Activated CD4-positive, alpha-beta T cell treated with anti-CD3 and anti-CD28 coated beads for 36 hours (primary cell): ENCODE data around the gene TRPM1. TPM values are rescaled to one million over a fixed set of nuclear protein-coding genes. Genes with fewer than 3 reads are reported as not detected.

Experiments used
- ATAC-seq: fragments of 200-7000 bp; cut with Tn5 transposase; one replicate; pipeline ENCODE4 v1.10.0; 2021; ENCODE audit warnings: mild to moderate bottlenecking, moderate library complexity
- CTCF ChIA-PET: fragments of 350-600 bp; sonication (Branson Sonifier 250); formaldehyde crosslinking; loops from one replicate; lab custom pipeline; 2021; ENCODE audit warnings: antibody characterized with exemption; lab: Charles Lee
- POLR2A ChIA-PET: fragments of 350-600 bp; sonication (Branson Sonifier 250); formaldehyde crosslinking; loops from one replicate; lab custom pipeline; 2021; ENCODE audit warnings: antibody characterized with exemption, inconsistent platforms; lab: Charles Lee
- DNase-seq: peaks from one replicate; pipeline ENCODE4 v3.0.0-alpha.2; 2020
- H3K27ac Mint-ChIP-seq: one replicate; pipeline ENCODE4 v1.8.0; 2021; ENCODE audit warnings: mixed read lengths
- H3K27me3 Mint-ChIP-seq: one replicate; pipeline ENCODE4 v1.8.0; 2021; ENCODE audit warnings: mixed read lengths
- H3K36me3 Mint-ChIP-seq: one replicate; pipeline ENCODE4 v1.8.0; 2021; ENCODE audit warnings: low read depth, mixed read lengths
- H3K4me1 Mint-ChIP-seq: one replicate; pipeline ENCODE4 v1.8.0; 2021; ENCODE audit warnings: mixed read lengths
- H3K4me3 Mint-ChIP-seq: one replicate; pipeline ENCODE4 v1.8.0; 2021; ENCODE audit warnings: mild to moderate bottlenecking, moderate library complexity, mixed read lengths
- H3K9me3 Mint-ChIP-seq: one replicate; pipeline ENCODE4 v1.8.0; 2021; ENCODE audit warnings: low read depth, mixed read lengths
- intact Hi-C, 2 experiments: fragments of 100-400 bp; cut with DNase I in 1 of 2; cut with micrococcal nuclease in 1 of 2; formaldehyde crosslinking; loops; one replicate each; pipeline versions ENCODE4 v1.14.2 to v1.15.1; 2022 to 2024; cut with DNase I, micrococcal nuclease
- total RNA-seq, 2 experiments: library from RNA; stranded (reverse); gene quantifications; one replicate each; pipeline ENCODE4 v1.2.3, GENCODE V29; 2021

Gene TRPM1
- total RNA-seq, 2 experiments from 2014 or later, result not detected

DNA sequence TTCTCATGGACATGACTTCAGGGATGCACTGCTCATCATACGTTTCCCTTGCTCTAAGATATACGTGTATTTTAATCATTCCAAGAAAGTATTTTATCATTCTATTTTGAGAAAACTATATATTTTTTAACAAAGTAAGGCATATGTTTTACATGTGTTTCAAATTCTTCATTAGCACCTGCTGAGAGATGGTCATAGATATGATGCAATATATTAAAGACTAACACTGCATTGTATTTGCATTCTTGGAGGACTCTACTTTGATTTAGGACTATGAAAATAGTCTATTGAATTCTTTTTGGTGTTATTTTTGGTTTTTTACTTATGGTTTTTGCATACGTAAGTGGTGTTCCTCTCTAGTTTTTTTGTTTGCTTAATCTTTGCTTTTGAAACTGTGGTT is 55.9 kb downstream of the TRPM1 start:
- intact Hi-C loops, result loop anchor here in 1 of 2 experiments (10.0 kb wide), 1 partner anchor 49 kb away; no protein-coding TSS in a partner anchor
- CTCF ChIA-PET, result interaction anchor here (1.0 kb wide), 1 partner anchor 17 kb away, joined by 3 read pairs; no protein-coding TSS in a partner anchor
- Mint-ChIP-seq H3K4me3 (no peak overlapping the region), H3K27ac (no peak overlapping the region), H3K4me1 (no peaks in the 10 kb centered on the region), H3K9me3 (no peaks in the 10 kb centered on the region), H3K27me3 (peaks cover 4% of the 10 kb centered on the region), H3K36me3 (no peaks in the 10 kb centered on the region)
- ATAC-seq (no peak), DNase-seq (no peak)
- POLR2A ChIA-PET, result no interaction called here

DNA sequence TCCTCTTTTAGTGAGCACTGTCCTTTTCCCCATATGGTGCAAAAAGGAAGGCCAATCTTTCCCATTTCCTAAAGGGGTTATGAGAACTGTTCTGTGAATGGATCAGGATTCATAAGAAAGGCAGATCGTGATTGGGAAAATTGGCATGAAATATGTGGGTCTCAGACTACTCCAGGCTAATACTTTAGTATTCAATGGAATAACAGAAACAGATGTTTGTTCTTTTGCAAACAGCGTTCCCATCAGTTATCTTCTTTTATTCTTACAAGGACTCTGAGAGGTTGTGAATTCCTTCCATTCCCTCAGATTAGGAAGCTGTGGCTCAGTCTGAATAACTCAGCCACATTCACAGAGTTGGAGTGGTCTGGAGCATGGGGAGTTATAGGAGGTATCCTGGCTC is 58.8 kb downstream of the TRPM1 start:
- POLR2A ChIA-PET, result no interaction called here
- CTCF ChIA-PET, result no interaction called here

DNA sequence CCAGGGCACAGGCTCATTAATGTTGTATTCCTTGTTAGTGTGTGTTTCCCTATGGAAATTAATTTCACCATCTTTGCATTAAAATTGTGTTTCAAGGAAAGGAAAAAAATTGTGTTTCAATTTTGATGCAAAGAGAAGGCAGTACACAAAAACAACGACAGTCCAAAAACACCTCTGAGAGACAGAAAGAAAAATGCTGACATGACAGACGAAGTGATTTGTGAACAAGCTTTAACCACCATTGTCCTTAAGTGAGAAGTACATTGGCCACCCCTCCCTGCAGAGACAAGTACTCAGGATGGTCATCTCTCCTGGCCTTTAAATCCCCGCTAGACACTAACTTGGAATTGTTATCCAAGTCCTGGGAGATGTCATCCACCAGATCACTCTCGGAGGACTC is 59.9 kb downstream of the TRPM1 start:
- DNase-seq (no peak), ATAC-seq (no peak)
- ChIA-PET CTCF (no interaction called here), POLR2A (no interaction called here)
- H3K36me3 Mint-ChIP-seq, result no peaks in the 10 kb centered on the region
- no peak overlapping the region for H3K27ac Mint-ChIP-seq
- intact Hi-C loops, result loop anchor here in 1 of 2 experiments (10.0 kb wide), 1 partner anchor 53 kb away; no protein-coding TSS in a partner anchor
- H3K27me3 Mint-ChIP-seq, result peaks cover 4% of the 10 kb centered on the region
- no peaks in the 10 kb centered on the region for H3K4me1 Mint-ChIP-seq
- H3K9me3 Mint-ChIP-seq, result no peaks in the 10 kb centered on the region
- no peak overlapping the region for H3K4me3 Mint-ChIP-seq

More for the DNA sequence above, 58.8 kb downstream of the TRPM1 start:
- Mint-ChIP-seq H3K27ac (no peak overlapping the region), H3K4me1 (no peaks in the 10 kb centered on the region), H3K4me3 (no peak overlapping the region), H3K36me3 (no peaks in the 10 kb centered on the region), H3K27me3 (peaks cover 4% of the 10 kb centered on the region), H3K9me3 (no peaks in the 10 kb centered on the region)
- DNase-seq (no peak), ATAC-seq (no peak)
- intact Hi-C loops, result loop anchor here in 1 of 2 experiments (10.0 kb wide), 1 partner anchor 52 kb away; no protein-coding TSS in a partner anchor

DNA sequence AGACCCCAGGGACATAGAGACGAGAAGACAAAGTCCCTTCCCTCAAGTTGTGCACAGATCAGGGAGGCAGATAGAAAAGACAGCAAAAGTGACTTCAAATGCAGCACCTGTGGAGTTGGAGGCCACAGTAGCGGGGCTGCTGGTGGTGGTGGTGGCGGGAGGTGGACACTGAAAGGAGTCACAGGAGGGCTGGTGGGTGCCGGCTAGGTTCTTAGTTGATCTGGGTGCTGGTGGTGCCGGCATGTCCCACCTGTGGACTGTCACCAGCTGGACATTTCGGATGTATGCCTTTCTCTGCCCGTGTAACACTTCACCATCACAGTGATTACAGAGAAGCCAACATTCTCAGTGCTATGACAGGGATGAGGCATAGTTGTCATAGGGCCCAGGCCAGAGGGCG is 60.9 kb downstream of the TRPM1 start:
- POLR2A ChIA-PET, result no interaction called here
- intact Hi-C loops, result loop anchor here in 1 of 2 experiments (10.0 kb wide), 1 partner anchor 54 kb away; no protein-coding TSS in a partner anchor

DNA sequence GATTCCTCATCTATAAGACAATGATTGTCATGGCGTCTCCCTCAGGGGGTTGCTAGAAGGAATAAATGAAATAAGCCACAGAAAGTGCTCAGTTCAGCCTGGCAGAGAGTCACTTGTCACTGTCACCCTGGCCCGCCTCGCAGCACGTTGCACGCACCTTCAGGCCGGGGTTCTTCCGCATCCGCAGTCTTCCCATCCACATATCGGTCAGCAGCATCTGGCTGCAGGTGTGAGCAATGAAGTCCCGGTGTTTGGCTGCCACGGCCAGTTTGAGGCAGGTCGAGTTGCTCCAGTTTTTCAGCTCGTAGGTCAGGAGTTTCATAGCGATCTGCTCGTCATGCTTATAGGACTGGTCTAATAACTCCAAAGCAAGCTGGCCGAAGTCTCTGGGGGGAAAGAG is 61.6 kb downstream of the TRPM1 start:
- DNase-seq (no peak), ATAC-seq (no peak)
- H3K36me3 Mint-ChIP-seq, result no peaks in the 10 kb centered on the region
- H3K4me3 Mint-ChIP-seq, result no peak overlapping the region
- H3K27me3 Mint-ChIP-seq, result peaks cover 2% of the 10 kb centered on the region
- no peaks in the 10 kb centered on the region for H3K9me3 Mint-ChIP-seq
- ChIA-PET POLR2A (no interaction called here), CTCF (interaction anchor here (1.0 kb wide), 2 partner anchors 10 to 12 kb away, joined by 3 to 4 read pairs; no protein-coding TSS in a partner anchor)
- no peaks in the 10 kb centered on the region for H3K4me1 Mint-ChIP-seq
- intact Hi-C loops, result loop anchor here in 1 of 2 experiments (10.0 kb wide), 1 partner anchor 55 kb away; no protein-coding TSS in a partner anchor
- no peak overlapping the region for H3K27ac Mint-ChIP-seq

More for the DNA sequence above, 60.9 kb downstream of the TRPM1 start:
- Mint-ChIP-seq H3K4me1 (no peaks in the 10 kb centered on the region), H3K27ac (no peak overlapping the region), H3K9me3 (no peaks in the 10 kb centered on the region), H3K4me3 (no peak overlapping the region), H3K36me3 (no peaks in the 10 kb centered on the region), H3K27me3 (peaks cover 2% of the 10 kb centered on the region)
- DNase-seq (no peak), ATAC-seq (no peak)
- CTCF ChIA-PET, result interaction anchor here (1.0 kb wide), 1 partner anchor 12 kb away, joined by 4 read pairs; no protein-coding TSS in a partner anchor

DNA sequence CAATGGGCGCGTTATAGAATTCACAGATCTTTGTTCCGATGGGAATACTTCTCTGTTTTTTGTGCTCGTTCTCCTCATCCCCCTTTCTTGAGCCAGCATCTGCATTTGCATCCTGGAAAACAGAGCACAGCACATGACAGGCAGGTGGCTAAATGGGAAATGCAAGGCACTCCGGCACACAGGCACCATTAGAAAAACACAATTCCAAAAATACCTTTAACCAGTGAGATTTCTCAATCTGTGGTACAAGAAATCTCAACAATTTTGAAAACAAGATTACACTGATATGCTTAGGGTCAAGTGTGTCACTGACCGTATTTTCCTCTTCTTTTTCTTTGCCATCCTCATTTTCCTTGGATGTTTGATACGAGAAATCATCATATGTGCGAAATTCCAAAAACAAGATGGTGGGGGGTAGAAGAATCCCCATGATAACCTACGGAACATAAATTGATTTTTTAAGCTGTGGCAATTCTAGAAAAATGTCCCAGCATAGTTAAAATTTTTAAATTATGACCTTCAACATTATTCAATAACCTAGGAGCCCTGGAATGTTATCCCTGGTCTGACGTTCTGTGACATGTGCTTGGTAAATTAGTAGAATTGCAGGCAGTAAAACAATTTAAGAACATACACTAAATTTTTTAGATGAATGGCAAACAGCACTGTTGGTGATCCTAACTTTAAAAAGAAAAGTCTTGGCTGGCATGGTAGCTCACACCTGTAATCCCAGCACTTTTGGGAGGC is 63.6 kb downstream of the TRPM1 start:
- DNase-seq (no peak), ATAC-seq (no peak)
- no peak overlapping the region for H3K4me3 Mint-ChIP-seq
- intact Hi-C loops, result no loop called here
- no peak overlapping the region for H3K27ac Mint-ChIP-seq
- H3K27me3 Mint-ChIP-seq, result peaks cover 2% of the 10 kb centered on the region
- no peaks in the 10 kb centered on the region for H3K4me1 Mint-ChIP-seq
- H3K9me3 Mint-ChIP-seq, result no peaks in the 10 kb centered on the region
- ChIA-PET CTCF (interaction anchor here (0.6 kb wide), 1 partner anchor 1025 kb away, joined by 4 read pairs; no protein-coding TSS in a partner anchor), POLR2A (no interaction called here)
- H3K36me3 Mint-ChIP-seq, result no peaks in the 10 kb centered on the region

DNA sequence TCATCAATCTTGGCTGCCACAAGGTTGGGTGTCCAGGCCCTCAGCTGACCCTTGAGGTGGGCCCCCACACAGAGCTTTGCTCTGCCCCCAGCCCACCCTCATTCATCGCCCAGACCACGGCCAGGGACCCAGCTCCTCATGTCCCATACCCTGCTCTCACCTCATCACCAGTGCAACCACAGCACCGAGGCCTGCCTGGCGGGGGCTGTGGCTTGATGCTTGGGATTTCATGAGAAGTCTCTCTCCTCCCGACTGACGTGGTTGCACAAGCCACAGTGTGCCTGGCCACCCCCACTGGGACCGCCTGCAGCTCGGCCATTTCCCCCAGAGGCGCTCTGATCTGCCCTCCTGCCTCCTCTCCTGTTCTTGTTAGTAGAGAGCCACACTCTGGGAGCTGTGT is 64.7 kb downstream of the TRPM1 start:
- H3K4me1 Mint-ChIP-seq, result no peaks in the 10 kb centered on the region
- no peaks in the 10 kb centered on the region for H3K9me3 Mint-ChIP-seq
- intact Hi-C loops, result no loop called here
- POLR2A ChIA-PET, result no interaction called here
- DNase-seq (no peak), ATAC-seq (no peak)
- H3K36me3 Mint-ChIP-seq, result no peaks in the 10 kb centered on the region
- no peak overlapping the region for H3K27ac Mint-ChIP-seq
- CTCF ChIA-PET, result no interaction called here
- H3K4me3 Mint-ChIP-seq, result no peak overlapping the region
- peaks cover 2% of the 10 kb centered on the region for H3K27me3 Mint-ChIP-seq

DNA sequence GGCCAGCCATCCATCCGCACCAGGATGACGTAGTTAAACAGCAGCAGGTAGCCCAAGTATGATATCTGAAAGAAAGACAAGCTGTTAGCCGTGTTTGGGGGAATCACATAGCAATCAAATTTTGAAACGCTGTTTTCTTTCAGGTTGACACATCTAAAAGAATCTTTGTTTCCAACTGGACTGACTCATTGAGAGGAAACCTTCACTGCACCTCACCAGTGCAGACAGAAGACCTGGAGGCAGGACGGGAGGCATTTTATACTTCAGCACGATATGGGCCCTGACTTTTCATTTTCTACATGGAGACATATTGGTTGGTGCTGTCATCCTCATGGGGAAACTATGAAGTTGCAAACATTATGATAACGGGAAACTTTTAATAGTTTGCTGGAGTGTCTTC is 65.9 kb downstream of the TRPM1 start:
- no peak overlapping the region for H3K4me3 Mint-ChIP-seq
- ChIA-PET CTCF (interaction anchor here (1.0 kb wide), 1 partner anchor 176 kb away, joined by 3 read pairs; no protein-coding TSS in a partner anchor), POLR2A (no interaction called here)
- DNase-seq (no peak), ATAC-seq (no peak)
- no peak overlapping the region for H3K27ac Mint-ChIP-seq
- no peaks in the 10 kb centered on the region for H3K27me3 Mint-ChIP-seq
- intact Hi-C loops, result no loop called here
- no peaks in the 10 kb centered on the region for H3K4me1 Mint-ChIP-seq
- H3K9me3 Mint-ChIP-seq, result no peaks in the 10 kb centered on the region
- H3K36me3 Mint-ChIP-seq, result no peaks in the 10 kb centered on the region

DNA sequence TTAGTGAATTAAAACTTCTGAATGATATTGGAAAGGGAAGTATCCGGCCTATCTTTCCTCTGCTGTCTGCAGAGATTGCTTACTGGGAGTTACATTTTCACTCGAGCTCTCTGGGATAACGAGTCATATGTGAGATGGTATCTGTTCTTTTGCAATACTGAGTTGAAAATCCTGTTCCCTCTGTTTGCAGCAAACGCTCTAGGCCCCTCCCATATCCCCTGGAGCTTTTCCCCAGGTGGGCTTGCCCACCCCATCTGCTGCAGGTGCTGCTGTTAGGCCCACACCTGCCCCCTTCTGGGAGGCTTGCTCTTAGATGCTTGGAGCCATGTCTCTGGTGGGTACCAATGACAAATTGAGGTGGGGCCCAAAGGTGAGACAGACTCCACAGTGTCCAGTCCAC is 67.4 kb downstream of the TRPM1 start:
- Mint-ChIP-seq H3K36me3 (no peaks in the 10 kb centered on the region), H3K9me3 (no peaks in the 10 kb centered on the region), H3K27me3 (peaks cover under 1% of the 10 kb centered on the region), H3K4me3 (no peak overlapping the region), H3K4me1 (no peaks in the 10 kb centered on the region), H3K27ac (no peak overlapping the region)
- ChIA-PET CTCF (no interaction called here), POLR2A (no interaction called here)
- intact Hi-C loops, result no loop called here
- ATAC-seq (no peak), DNase-seq (no peak)

DNA sequence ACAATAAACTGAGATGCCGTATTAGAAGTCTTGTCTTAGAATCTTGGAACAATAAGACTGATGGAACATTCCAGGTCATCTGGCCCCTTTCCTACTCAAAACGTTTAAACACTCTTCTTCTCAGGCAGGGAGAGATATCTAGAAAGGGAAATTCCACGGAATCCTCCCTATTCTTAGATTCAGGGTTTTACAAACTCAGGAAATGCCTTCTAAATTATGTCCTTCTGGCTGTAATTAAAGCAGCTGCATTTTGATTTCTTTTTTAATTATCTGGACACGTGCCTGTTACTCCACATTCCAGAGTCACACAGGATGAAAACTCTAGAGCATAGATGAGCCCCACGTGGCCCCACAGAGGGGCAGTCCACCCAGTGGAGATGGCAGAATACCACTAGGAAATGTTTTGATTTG is 68.6 kb downstream of the TRPM1 start:
- no peak overlapping the region for H3K4me3 Mint-ChIP-seq
- CTCF ChIA-PET, result no interaction called here
- no peak overlapping the region for H3K27ac Mint-ChIP-seq
- no peaks in the 10 kb centered on the region for H3K4me1 Mint-ChIP-seq
- ATAC-seq (no peak), DNase-seq (no peak)
- H3K27me3 Mint-ChIP-seq, result peaks cover 6% of the 10 kb centered on the region
- intact Hi-C loops, result no loop called here
- POLR2A ChIA-PET, result no interaction called here
- H3K36me3 Mint-ChIP-seq, result no peaks in the 10 kb centered on the region
- no peaks in the 10 kb centered on the region for H3K9me3 Mint-ChIP-seq

DNA sequence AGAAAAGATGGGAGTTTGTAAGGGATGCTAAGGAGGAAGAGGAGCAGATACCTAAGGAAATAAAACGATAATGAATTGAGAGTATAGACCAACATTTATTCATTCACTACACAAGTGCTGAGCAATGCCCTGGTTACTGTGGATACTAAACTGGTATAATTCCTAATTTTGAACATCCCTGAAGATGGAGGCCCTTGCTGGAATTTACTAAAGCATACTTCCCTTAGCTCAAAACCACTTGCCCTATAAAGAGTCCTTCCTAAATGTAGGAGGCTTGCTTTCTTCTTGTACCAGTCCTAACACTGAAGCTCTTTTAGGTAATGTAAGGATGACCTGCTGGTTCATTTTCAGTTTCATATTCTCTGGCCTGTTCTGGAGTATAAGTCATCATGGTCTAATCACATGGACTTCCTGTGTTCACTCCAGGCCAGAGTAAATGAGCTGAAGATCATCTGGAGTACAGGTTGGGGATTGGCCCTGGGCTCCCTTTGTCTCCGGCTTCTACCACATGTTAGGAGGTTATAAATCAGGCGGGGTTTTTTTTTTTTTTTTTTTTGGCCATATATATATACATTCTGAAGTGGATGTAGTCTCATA is 70.0 kb downstream of the TRPM1 start:
- POLR2A ChIA-PET, result no interaction called here
- intact Hi-C loops, result no loop called here
- no peak overlapping the region for H3K27ac Mint-ChIP-seq

More for the DNA sequence above, 70.0 kb downstream of the TRPM1 start:
- CTCF ChIA-PET, result interaction anchor here (0.6 kb wide), 1 partner anchor 117 kb away, joined by 3 read pairs; no protein-coding TSS in a partner anchor
- no peaks in the 10 kb centered on the region for H3K4me1 Mint-ChIP-seq
- H3K36me3 Mint-ChIP-seq, result no peaks in the 10 kb centered on the region
- ATAC-seq (no peak), DNase-seq (no peak)
- peaks cover 9% of the 10 kb centered on the region for H3K27me3 Mint-ChIP-seq
- H3K4me3 Mint-ChIP-seq, result no peak overlapping the region
- H3K9me3 Mint-ChIP-seq, result no peaks in the 10 kb centered on the region
